C4-2B (cell line): ENCODE measurements around the gene HOXB8.

Experiments used
- H3K27ac ChIP-seq: fragments of 450-650 bp; 2 replicates; pipeline ENCODE4 v1.5.1; 2017
- ZFX ChIP-seq: fragments of 450-650 bp; IDR thresholded peaks from 2 replicates; pipeline ENCODE4 v1.6.1; 2017
- TF ChIP-seq, protein P1 (sequence below): fragments of 450-650 bp; conservative IDR thresholded peaks from 2 replicates; pipeline ENCODE4 v1.5.1; 2017; ENCODE audit warnings: mild to moderate bottlenecking

HOXB8 gene

DNA sequence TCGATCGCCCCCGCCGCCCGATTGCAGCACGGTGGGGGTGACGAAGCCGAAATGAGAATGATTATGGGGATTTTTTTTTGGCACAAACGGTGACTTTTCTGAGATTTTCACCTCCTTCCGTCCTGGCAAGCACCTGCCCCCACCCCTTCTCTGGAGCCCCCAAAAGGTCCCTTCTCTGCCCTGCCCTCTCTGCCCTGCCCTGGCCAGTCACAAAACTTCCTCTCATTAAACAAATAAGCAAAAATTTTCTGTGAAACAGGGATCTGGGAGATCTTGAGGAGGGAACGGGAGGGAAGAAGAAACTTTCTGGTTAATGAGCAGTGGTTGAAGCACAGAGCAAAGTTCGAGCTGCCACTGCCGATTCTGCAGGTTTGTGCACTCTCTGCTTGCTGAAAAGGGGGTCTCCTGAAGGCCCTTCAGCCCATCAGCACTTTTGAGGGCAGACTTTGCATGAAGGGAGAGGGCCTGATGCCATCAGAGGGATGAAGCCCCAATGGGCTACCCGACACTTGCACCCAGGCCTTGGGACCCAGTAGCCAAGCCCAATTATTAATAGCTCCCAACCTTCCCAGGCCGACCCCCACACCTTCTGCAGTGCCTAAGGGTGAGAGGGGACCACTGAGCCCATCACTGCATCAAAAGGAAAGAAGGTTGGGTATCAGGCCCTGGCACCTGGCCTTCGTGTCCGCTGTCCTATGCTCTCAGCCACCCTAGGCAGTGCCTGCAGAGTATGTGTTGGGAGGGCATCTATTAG is 1.0 kb upstream of the HOXB8 start:
- TF ChIP-seq, protein P1, sequence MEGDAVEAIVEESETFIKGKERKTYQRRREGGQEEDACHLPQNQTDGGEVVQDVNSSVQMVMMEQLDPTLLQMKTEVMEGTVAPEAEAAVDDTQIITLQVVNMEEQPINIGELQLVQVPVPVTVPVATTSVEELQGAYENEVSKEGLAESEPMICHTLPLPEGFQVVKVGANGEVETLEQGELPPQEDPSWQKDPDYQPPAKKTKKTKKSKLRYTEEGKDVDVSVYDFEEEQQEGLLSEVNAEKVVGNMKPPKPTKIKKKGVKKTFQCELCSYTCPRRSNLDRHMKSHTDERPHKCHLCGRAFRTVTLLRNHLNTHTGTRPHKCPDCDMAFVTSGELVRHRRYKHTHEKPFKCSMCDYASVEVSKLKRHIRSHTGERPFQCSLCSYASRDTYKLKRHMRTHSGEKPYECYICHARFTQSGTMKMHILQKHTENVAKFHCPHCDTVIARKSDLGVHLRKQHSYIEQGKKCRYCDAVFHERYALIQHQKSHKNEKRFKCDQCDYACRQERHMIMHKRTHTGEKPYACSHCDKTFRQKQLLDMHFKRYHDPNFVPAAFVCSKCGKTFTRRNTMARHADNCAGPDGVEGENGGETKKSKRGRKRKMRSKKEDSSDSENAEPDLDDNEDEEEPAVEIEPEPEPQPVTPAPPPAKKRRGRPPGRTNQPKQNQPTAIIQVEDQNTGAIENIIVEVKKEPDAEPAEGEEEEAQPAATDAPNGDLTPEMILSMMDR: no peak
- no peak for TF ChIP-seq ZFX
- H3K27ac ChIP-seq: no peak overlapping the region

DNA sequence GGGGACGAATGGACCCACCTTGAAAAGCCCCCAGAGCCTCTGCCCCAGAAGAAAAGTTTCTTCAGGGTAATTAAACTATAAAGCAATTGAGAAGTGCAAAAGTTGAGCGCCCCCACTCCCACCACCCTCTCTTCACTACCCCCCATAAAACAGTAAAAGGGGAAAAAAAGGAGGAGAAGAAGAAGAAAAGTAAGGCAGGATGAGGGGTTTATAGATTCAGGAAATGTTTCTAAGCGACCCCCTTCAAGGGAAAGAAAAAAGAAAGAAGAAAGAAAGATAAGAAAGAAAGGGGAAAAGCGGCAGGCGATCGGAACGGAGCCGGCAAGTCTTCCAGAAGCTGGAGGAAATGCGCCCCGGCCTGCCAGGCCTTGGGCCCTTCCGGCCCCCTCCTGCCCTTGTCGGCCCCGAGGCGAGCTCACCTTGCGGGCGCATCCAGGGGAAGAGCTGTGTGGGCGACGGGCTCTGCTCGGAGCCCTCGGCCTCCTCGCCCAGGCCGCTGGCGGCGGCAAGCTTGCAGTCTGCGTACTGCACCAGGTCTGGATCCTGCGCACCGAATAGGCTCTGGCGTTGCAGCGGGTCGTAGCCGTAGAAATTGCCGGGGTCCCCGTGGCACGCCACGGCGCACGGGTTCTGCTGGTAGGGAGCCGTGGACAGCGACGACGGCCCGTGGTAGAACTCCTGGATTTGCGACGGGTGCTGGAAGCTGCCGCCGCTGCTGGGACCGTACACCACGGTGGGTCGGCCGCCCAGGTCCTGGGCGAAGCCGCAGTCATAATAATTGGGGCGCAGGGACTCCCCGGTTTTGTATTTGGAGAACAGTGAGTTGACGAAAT is 1.0 kb downstream of the HOXB8 start:
- TF ChIP-seq ZFX: no peak
- TF ChIP-seq, protein P1: no peak
- H3K27ac ChIP-seq: no peak overlapping the region

DNA sequence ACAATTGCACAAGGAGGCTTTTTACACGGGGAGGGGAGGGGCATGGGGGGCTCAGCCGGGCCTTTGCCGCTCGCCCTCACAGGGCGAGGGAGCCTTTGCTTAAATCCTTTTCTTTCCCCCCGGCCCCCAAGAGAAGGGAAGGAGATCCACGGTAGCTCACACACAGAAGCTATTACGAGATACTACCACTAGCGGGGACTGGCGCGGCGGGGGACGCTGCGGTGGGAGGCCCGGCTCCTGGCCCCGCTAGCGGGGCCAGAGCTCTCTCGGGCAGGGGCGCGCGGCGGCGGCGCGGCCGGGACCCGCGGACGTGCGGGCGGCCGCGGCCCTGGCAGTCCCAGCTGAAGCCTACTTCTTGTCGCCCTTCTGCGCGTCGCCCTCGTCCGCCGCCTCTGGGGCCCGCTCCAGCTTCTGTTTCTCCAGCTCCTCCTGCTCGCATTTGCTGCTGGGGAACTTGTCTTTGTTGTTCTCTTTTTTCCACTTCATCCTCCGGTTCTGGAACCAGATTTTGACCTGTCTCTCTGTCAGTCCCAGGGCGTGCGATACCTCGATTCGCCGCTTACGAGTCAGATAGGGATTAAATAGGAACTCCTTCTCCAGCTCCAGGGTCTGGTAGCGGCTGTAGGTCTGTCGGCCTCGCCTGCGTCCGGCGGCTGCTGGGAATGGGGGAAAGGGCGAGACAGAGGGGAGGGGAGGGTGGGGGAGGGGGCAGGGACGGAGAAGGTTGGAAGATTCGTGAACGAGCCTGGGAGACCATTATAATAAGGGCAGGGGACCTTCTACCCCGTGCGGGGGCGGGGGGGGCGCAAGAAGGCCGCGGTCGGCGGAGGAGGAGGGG is 2.0 kb downstream of the HOXB8 start:
- TF ChIP-seq ZFX: no peak
- TF ChIP-seq, protein P1: no peak; the same call in 1 of the 2 replicates
- no peak overlapping the region for H3K27ac ChIP-seq

DNA sequence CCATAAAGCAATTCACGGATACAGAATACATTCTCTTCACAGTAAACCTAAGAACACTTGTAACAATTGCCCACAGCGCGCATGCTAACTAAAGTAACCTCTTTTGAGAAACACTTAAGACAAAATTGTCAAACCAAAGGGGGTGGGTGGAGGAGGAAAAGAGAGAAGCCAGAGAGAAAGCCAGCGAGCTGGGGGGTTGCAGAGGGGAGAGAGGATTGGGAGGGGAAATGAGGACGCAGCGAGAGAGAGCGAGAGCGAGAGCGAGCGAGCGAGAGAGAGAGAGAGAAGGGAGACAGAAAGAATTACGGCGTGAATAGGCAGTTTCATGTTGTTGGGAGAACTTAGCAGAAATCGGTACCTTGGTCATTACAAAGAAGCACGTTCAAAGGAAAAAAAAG is 2.6 kb downstream of the HOXB8 start:
- TF ChIP-seq, protein P1: no peak
- TF ChIP-seq ZFX: no peak
- no peak overlapping the region for H3K27ac ChIP-seq

DNA sequence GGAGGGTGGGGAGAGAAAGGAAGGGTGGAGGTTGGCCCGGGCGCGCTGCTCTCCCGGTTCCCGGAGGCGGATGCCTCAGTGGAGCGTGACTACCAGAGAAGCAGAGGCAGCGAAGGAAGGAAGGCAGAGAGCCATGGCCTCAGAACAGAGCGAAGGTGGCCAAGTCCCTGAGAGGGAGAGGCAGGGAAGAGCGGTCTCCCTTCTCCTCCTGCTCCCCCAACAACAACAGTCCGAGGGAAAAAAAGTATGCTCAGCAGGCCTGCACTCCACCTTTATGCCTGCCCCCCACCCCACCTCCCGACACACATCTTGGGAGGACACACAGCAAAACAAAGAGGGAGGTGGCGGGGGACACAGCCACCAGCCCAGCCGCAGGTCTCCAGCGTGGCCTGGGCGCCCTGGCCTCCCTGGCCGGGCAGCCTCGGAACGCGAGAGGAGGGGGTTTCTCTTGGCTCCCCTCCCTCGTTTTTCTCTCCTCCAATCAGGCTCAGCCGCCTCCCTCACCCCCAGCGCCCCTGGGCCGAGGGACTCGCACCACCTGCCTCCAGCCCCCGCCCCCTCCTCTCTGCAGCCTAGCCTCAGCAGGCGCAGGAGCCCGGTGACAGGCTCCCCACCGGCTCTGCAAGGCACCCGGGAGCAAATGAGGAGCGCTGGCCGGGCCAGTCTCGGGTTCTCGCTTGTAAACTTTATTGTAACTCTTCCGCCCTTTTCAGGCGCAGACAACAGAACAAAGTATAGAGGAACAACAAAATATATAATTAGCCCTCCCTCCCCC is 3.2 kb downstream of the HOXB8 start:
- TF ChIP-seq ZFX: no peak
- TF ChIP-seq, protein P1: no peak
- no peak overlapping the region for H3K27ac ChIP-seq

DNA sequence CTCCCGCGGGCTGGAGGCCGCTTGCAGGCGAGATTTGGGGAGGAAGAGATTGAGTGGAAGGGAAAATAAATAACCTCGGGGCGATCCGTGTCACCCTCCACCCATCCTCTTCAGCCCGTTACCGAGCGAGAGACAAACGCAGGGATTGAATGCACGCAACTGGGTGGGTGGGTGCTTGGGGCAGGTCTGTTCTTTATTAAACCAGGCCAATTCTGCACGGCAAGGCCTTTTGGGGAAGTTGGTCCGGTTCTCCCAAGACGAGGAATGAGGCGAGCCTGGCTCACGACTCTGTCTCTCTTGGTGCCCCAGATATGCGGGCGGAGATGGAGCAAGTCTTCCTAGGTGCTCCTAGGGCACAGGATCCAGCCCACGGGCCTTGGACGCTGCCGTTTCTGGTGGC is 3.9 kb downstream of the HOXB8 start:
- TF ChIP-seq, protein P1: no peak
- no peak for TF ChIP-seq ZFX
- H3K27ac ChIP-seq: peak overlapping the region; percentile 79
